BE2C (cell line): Measurements from ENCODE around the gene KCNMB3.
"Not testable (repeated sequence)": the region's sequence is repeated elsewhere in the genome, so short reads cannot be mapped to it uniquely, and the experiment has no call there.

Experiments
- DNase-seq: peaks from one replicate; pipeline ENCODE4 v3.0.0-alpha.2; 2020
- H3K27me3 ChIP-seq: fragments of 250-450 bp; sonication (Bioruptor Pico); 2 replicates; pipeline ENCODE4 v1.5.1; 2020; ENCODE audit warnings: mild to moderate bottlenecking
- H3K36me3 ChIP-seq: fragments of 250-450 bp; sonication (Bioruptor Pico); 2 replicates; pipeline ENCODE4 v1.5.1; 2020; ENCODE audit warnings: mild to moderate bottlenecking
- H3K4me1 ChIP-seq: fragments of 250-450 bp; sonication (Bioruptor Pico); 2 replicates; pipeline ENCODE4 v1.5.1; 2020
- H3K4me3 ChIP-seq: 2 replicates; pipeline ENCODE4 v1.5.1; 2011; ENCODE audit warnings: low read depth, low read length
- H3K9me3 ChIP-seq: fragments of 250-450 bp; sonication (Bioruptor Pico); 2 replicates; pipeline ENCODE4 v1.5.1; 2020
- TF ChIP-seq, protein P1 (sequence below): IDR thresholded peaks from 2 replicates; pipeline ENCODE4 v1.5.1; 2012; ENCODE audit warnings: mild to moderate bottlenecking, low read depth, low read length

KCNMB3 gene

DNA sequence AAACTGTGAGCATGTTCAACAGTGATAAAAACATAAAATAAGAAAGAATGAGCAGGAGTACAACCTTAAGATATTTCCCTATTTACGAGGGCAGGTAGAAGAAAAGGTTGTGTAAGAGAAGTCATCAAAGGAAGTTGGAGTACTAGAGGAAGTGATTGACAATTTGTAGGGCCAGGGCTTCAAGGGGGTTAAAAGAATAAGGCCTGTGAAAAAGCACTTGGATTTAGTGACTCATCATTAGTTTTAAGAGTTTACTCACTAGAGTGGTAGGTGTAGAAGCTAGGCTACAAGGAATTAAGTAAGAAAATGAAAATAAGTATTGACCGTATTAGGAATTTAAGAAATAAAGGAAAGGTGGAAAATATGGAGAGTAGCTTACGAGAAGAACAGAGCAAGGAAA lies 23.6 kb downstream of the KCNMB3 start:
- Histone ChIP-seq H3K36me3 (peaks cover 4% of the 10 kb centered on the region), H3K4me3 (no peak overlapping the region), H3K27me3 (no peaks in the 10 kb centered on the region), H3K4me1 (no peaks in the 10 kb centered on the region), H3K9me3 (no peaks in the 10 kb centered on the region)
- TF ChIP-seq, protein P1, sequence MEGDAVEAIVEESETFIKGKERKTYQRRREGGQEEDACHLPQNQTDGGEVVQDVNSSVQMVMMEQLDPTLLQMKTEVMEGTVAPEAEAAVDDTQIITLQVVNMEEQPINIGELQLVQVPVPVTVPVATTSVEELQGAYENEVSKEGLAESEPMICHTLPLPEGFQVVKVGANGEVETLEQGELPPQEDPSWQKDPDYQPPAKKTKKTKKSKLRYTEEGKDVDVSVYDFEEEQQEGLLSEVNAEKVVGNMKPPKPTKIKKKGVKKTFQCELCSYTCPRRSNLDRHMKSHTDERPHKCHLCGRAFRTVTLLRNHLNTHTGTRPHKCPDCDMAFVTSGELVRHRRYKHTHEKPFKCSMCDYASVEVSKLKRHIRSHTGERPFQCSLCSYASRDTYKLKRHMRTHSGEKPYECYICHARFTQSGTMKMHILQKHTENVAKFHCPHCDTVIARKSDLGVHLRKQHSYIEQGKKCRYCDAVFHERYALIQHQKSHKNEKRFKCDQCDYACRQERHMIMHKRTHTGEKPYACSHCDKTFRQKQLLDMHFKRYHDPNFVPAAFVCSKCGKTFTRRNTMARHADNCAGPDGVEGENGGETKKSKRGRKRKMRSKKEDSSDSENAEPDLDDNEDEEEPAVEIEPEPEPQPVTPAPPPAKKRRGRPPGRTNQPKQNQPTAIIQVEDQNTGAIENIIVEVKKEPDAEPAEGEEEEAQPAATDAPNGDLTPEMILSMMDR = no peak
- no peak for DNase-seq

DNA sequence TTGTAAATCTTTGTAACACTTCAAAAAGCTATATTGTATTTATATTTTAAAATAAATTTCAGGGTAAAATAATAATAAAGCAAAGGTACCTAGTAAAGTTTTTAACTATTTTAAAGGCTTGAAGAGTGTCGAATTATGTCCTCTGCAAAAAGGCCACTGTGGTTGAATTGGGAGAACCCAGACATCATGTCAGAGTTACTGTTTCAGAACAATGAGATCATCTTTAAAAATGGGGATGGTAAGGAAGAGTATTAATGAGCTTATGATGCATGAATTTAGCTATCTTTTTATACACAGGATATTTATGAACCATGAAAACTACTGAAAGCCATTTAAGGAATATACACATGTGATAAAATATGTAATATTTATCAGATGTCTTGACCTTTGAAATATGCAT lies 26.3 kb downstream of the KCNMB3 start:
- Histone ChIP-seq H3K36me3 (peaks cover 5% of the 10 kb centered on the region; the same call in 1 of the 2 replicates), H3K27me3 (no peaks in the 10 kb centered on the region), H3K4me3 (no peak overlapping the region), H3K9me3 (no peaks in the 10 kb centered on the region), H3K4me1 (no peaks in the 10 kb centered on the region)
- TF ChIP-seq, protein P1 = no peak
- no peak for DNase-seq

DNA sequence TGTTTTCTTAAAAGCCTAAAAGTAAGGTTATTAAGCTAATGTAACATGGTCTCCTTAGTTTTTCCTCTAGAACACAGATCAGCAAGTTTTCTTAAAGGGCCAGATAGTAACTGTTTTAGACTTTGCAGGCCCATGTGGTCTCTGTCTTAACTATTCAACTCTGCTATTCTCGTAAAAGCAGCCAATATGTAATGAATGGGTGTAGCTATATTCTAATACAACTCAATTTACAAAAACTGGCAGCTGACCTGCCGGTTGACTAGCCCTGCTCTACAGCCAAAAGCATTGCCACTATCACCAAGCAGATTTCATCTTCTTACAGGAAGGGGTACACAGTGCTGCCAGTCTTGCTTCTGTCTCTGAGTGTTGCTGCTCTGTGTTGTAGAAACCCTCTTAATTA lies 27.4 kb downstream of the KCNMB3 start:
- TF ChIP-seq, protein P1 = no peak
- no peak for DNase-seq
- Histone ChIP-seq H3K36me3 (peaks cover 5% of the 10 kb centered on the region; the same call in 1 of the 2 replicates), H3K9me3 (no peaks in the 10 kb centered on the region), H3K4me3 (no peak overlapping the region), H3K4me1 (no peaks in the 10 kb centered on the region), H3K27me3 (no peaks in the 10 kb centered on the region)

DNA sequence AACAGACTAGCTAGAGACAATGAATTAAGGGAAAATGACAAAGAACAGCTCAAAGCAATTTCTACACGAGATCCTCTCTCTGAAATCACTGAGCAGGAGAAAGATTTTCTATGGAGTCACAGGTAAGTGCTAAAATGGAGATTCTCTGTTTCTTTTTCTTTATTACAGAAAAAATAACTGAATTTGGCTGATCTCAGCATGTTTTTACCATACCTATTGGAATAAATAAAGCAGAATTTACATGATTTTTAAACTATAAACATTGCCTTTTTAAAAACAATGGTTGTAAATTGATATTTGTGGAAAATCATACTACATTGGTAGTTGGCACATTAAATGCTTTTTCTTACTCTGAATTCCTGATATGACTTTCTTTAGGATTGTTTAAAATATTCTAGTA lies 32.7 kb downstream of the KCNMB3 start:
- not testable (repeated sequence) for H3K27me3 ChIP-seq, H3K36me3 ChIP-seq, H3K4me3 ChIP-seq, H3K9me3 ChIP-seq, DNase-seq, H3K4me1 ChIP-seq

DNA sequence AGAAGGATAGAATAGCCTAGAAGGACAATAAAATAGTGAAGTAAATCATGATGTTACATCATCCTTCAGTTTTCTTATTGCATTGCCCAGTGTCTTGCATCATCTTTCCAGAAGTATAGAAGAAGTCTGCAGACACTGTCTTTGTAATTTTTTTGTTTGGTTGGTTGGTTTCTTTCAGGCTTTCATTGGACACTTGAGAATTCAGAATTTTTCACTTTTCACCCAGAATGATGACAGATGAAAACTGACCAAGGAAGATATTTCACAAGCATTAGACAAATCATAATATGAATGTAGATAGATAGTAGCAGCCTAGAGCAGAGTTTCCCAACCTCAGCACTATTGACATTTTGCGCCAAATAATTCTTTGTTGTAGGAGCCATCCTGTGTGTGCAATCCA lies 35.4 kb downstream of the KCNMB3 start:
- H3K36me3 ChIP-seq, H3K4me1 ChIP-seq, H3K9me3 ChIP-seq, H3K27me3 ChIP-seq, DNase-seq, H3K4me3 ChIP-seq: not testable (repeated sequence)

DNA sequence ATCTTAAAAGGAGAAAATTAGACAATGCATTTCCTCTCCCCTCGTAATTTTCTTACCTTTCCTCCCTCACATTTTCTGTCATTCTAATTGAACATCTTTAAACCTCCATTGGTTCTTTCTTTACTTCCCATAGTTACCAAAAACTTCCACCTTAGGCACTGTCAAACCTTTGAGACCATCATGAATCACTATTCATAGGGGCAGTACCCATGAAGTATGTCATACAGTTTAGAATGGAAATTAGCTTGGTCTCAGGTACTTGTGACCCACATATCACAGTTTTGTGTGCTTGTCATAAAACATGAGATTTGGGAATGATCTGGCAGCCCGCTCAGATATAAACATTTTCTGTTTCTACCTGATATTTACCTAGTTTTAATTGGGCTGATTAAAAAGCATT lies 50.1 kb downstream of the KCNMB3 start:
- no peaks in the 10 kb centered on the region for H3K9me3 ChIP-seq
- TF ChIP-seq, protein P1 = no peak
- DNase-seq = no peak
- H3K4me1 ChIP-seq = no peaks in the 10 kb centered on the region
- H3K4me3 ChIP-seq = no peak overlapping the region
- no peaks in the 10 kb centered on the region; the same call in 1 of the 2 replicates for H3K36me3 ChIP-seq
- no peaks in the 10 kb centered on the region for H3K27me3 ChIP-seq

DNA sequence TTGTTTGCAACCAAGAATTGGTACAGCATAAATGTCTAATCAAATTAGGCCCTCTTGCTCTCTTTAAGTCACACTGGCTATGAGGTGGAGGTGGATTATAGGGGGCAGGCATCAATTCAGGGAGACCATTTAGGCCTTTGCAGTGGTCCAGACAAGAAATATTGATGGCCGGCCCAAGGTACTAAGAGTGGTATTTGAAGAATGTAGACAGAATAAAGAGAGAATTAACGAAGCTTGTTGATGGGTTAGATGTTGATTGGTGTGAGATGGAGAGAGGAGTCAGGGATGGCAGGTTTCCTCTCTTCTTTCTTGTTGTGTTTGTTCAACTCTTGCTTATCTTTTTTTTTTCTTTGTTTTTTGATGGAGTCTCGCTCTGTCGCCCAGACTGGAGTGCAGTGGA lies 54.2 kb downstream of the KCNMB3 start:
- DNase-seq = no peak
- Histone ChIP-seq H3K36me3 (no peaks in the 10 kb centered on the region), H3K4me3 (no peak overlapping the region), H3K27me3 (no peaks in the 10 kb centered on the region), H3K4me1 (no peaks in the 10 kb centered on the region), H3K9me3 (no peaks in the 10 kb centered on the region)
- TF ChIP-seq, protein P1 = no peak
